SU-DHL-6 (cell line): Measurements from ENCODE around the gene DNAJC13.

Source experiments
- H2AFZ ChIP-seq: fragments of 200-600 bp; sonication (generic); 2 replicates; pipeline ENCODE4 v1.6.1; 2014; ENCODE audit warnings: low read depth, mild to moderate bottlenecking, moderate library complexity, mixed read lengths, antibody characterized with exemption, low read length; ENCODE audit not compliant: severe bottlenecking
- H3F3A ChIP-seq: fragments of 200-600 bp; shearing (Covaris generic); 2 replicates; pipeline ENCODE4 v1.6.0; 2016; ENCODE audit warnings: antibody characterized with exemption, mild to moderate bottlenecking; ENCODE audit not compliant: insufficient read depth
- H3K27ac ChIP-seq: fragments of 200-600 bp; sonication (generic); 2 replicates; pipeline ENCODE4 v1.5.1; 2016; ENCODE audit warnings: low read depth, mild to moderate bottlenecking, low read length, moderate library complexity, mixed read lengths
- H3K27me3 ChIP-seq: fragments of 200-600 bp; sonication (generic), shearing (Covaris generic); 2 replicates; pipeline ENCODE4 v1.6.0; 2014; ENCODE audit warnings: mild to moderate bottlenecking, low read length
- H3K36me3 ChIP-seq: fragments of 200-600 bp; sonication (generic); 2 replicates; pipeline ENCODE4 v1.6.1; 2014; ENCODE audit warnings: mild to moderate bottlenecking, low read length, mixed read lengths
- H3K4me2 ChIP-seq: fragments of 300-600, 200-600 bp; shearing (Covaris generic), sonication (generic); 2 replicates; pipeline ENCODE4 v1.6.0; 2014; ENCODE audit warnings: low read length, low read depth, mild to moderate bottlenecking; ENCODE audit not compliant: poor library complexity, severe bottlenecking
- H3K4me3 ChIP-seq: fragments of 200-600 bp; sonication (generic); 2 replicates; pipeline ENCODE4 v1.5.1; 2014; ENCODE audit warnings: antibody characterized with exemption, low read length, mild to moderate bottlenecking, mixed read lengths; ENCODE audit not compliant: insufficient read depth, poor library complexity, severe bottlenecking
- H3K79me2 ChIP-seq: fragments of 200-600 bp; sonication (generic); 2 replicates; pipeline ENCODE4 v1.6.1; 2014; ENCODE audit warnings: mild to moderate bottlenecking, low read length, moderate library complexity; ENCODE audit not compliant: insufficient read depth
- H3K9ac ChIP-seq: fragments of 200-600 bp; sonication (generic); 2 replicates; pipeline ENCODE4 v1.7.0; 2014; ENCODE audit warnings: mild to moderate bottlenecking, low read length
- H3K9me2 ChIP-seq: fragments of 200-600 bp; sonication (generic); replicated peaks from 2 replicates; pipeline ENCODE4 v1.6.1; 2014; ENCODE audit warnings: low read length; ENCODE audit not compliant: insufficient read depth
- H3K9me3 ChIP-seq: fragments of 200-600 bp; sonication (generic); 2 replicates; pipeline ENCODE4 v1.6.1; 2014; ENCODE audit warnings: low read length, mixed read lengths; ENCODE audit not compliant: insufficient read depth
- H4K20me1 ChIP-seq: fragments of 200-600 bp; sonication (generic); 2 replicates; pipeline ENCODE4 v1.6.1; 2014; ENCODE audit warnings: low read depth, mild to moderate bottlenecking, antibody characterized with exemption, low read length, moderate library complexity, mixed read lengths
- EZH2phosphoT487 ChIP-seq: fragments of 200-600 bp; sonication (generic), shearing (Covaris generic); conservative IDR thresholded peaks from 2 replicates; pipeline ENCODE4 v1.6.1; 2018; ENCODE audit warnings: mild to moderate bottlenecking, antibody characterized with exemption, low read length, moderate library complexity, mixed read lengths
- TF ChIP-seq, protein P1 (sequence below): fragments of 200-600 bp; sonication (generic); IDR thresholded peaks from one replicate; pipeline ENCODE4 v1.5.1; 2017; ENCODE audit warnings: antibody characterized with exemption, mild to moderate bottlenecking, low read length, moderate library complexity; ENCODE audit not compliant: insufficient read depth, poor library complexity, severe bottlenecking

The DNAJC13 gene

GRCh38 chr3:132404276-132404675 is 13.0 kb upstream of the DNAJC13 start:
- Histone ChIP-seq H4K20me1 (no peaks in the 10 kb centered on the region), H3F3A (no peaks in the 10 kb centered on the region), H2AFZ (no peak overlapping the region), H3K27ac (no peak overlapping the region), H3K36me3 (no peaks in the 10 kb centered on the region), H3K9ac (no peak overlapping the region), H3K4me2 (no peak overlapping the region), H3K9me2 (no peaks in the 10 kb centered on the region), H3K9me3 (no peaks in the 10 kb centered on the region), H3K4me3 (no peak overlapping the region), H3K79me2 (no peaks in the 10 kb centered on the region), H3K27me3 (no peaks in the 10 kb centered on the region)
- no peak for TF ChIP-seq EZH2phosphoT487
- TF ChIP-seq, protein P1, sequence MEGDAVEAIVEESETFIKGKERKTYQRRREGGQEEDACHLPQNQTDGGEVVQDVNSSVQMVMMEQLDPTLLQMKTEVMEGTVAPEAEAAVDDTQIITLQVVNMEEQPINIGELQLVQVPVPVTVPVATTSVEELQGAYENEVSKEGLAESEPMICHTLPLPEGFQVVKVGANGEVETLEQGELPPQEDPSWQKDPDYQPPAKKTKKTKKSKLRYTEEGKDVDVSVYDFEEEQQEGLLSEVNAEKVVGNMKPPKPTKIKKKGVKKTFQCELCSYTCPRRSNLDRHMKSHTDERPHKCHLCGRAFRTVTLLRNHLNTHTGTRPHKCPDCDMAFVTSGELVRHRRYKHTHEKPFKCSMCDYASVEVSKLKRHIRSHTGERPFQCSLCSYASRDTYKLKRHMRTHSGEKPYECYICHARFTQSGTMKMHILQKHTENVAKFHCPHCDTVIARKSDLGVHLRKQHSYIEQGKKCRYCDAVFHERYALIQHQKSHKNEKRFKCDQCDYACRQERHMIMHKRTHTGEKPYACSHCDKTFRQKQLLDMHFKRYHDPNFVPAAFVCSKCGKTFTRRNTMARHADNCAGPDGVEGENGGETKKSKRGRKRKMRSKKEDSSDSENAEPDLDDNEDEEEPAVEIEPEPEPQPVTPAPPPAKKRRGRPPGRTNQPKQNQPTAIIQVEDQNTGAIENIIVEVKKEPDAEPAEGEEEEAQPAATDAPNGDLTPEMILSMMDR = no peak

DNA sequence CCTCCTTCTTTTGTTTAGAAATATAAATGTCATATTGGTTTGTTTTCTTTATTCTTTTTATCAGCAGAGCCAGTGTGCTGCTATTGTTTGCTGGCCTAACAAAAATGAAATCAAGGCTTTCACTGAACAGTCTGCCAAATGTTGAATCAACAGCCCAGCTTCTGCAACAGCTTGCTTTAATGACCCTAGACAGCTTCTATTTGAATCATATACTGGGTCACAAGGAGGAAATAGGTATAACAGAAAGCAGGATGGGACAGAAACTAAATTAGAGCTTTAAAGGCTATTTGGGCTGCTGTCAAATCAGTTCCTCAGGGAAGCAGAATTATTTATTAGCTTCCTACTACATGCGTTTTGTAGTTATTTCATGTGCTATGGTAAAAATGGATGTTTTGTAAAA is 12.1 kb upstream of the DNAJC13 start:
- H4K20me1 ChIP-seq = no peaks in the 10 kb centered on the region
- no peaks in the 10 kb centered on the region for H3K36me3 ChIP-seq
- H3K9ac ChIP-seq = no peak overlapping the region
- H3K27me3 ChIP-seq = no peaks in the 10 kb centered on the region
- TF ChIP-seq, protein P1 = no peak
- TF ChIP-seq EZH2phosphoT487 = no peak
- no peak overlapping the region for H3K27ac ChIP-seq
- H3K79me2 ChIP-seq = no peaks in the 10 kb centered on the region
- H3K4me2 ChIP-seq = no peak overlapping the region
- no peak overlapping the region for H2AFZ ChIP-seq
- no peaks in the 10 kb centered on the region for H3F3A ChIP-seq
- no peak overlapping the region for H3K4me3 ChIP-seq
- no peaks in the 10 kb centered on the region for H3K9me3 ChIP-seq
- no peaks in the 10 kb centered on the region for H3K9me2 ChIP-seq

DNA sequence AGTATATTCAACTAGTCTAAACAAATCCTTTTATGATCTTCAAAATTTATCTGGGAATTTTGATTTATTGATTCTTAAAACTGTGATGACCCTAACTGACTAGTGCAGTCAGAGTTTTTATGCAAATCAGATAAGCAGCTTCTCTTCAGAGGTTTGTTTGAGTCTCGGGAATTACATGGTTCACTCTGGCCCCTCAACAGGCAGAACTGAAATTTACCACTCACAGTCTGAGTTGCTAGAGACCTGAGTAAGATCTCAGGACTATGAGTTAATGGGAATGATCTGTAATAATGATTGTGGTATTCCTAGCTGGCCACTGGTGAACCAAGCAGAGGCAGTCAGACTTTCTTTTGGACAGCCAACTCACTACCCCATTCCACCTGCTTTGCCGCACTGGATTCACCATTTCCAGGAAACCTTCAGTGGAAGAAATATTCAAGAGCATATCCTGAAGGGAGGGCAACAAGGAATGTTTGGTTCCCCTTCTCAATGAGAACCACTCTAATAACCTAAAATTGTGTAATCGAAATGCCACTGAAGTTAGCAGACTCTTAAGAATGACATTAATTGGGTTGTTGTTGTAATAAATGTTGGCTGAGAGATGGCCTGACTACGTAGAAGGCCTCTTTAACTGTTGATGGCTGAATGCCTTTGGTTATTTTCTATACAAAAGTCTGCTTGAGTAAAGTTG is 11.5 kb upstream of the DNAJC13 start:
- no peak overlapping the region for H3K9ac ChIP-seq
- no peaks in the 10 kb centered on the region for H3K79me2 ChIP-seq
- H3K4me3 ChIP-seq = no peak overlapping the region
- H3K36me3 ChIP-seq = no peaks in the 10 kb centered on the region
- no peaks in the 10 kb centered on the region for H3K9me3 ChIP-seq
- H3K27ac ChIP-seq = no peak overlapping the region
- TF ChIP-seq EZH2phosphoT487 = no peak
- TF ChIP-seq, protein P1 = no peak
- no peaks in the 10 kb centered on the region for H3K27me3 ChIP-seq
- no peak overlapping the region for H2AFZ ChIP-seq
- no peak overlapping the region for H3K4me2 ChIP-seq
- no peaks in the 10 kb centered on the region for H3F3A ChIP-seq
- H4K20me1 ChIP-seq = no peaks in the 10 kb centered on the region
- H3K9me2 ChIP-seq = no peaks in the 10 kb centered on the region
